WTC11 (cell line): Measurements from ENCODE around the gene CZIB. TPM values are rescaled to one million over a fixed set of nuclear protein-coding genes. Genes with fewer than 3 reads are reported as not detected.

Experiments
- ATAC-seq: fragments of 200-7000 bp; cut with Tn5 transposase; 2 replicates; pipeline ENCODE4 v1.10.0; 2021; ENCODE audit warnings: mild to moderate bottlenecking, moderate library complexity
- CTCF ChIA-PET: fragments of 300-600 bp; sonication (Branson Sonifier 250); formaldehyde crosslinking; loops from one replicate; lab custom pipeline; 2021; ENCODE audit warnings: antibody characterized with exemption; lab: Charles Lee
- POLR2A ChIA-PET: fragments of 350-600 bp; sonication (Branson Sonifier 250); formaldehyde crosslinking; loops from one replicate; lab custom pipeline; 2021; ENCODE audit warnings: antibody characterized with exemption; lab: Charles Lee
- DNase-seq: peaks from one replicate; pipeline ENCODE4 v3.0.0; 2021; ENCODE audit warnings: low spot score
- H3K27ac Mint-ChIP-seq: 2 replicates; pipeline ENCODE4 v1.8.0; 2021; ENCODE audit warnings: mixed read lengths
- H3K27me3 Mint-ChIP-seq: 2 replicates; pipeline ENCODE4 v1.8.0; 2021; ENCODE audit warnings: low read depth, mild to moderate bottlenecking, moderate library complexity, mixed read lengths
- H3K36me3 Mint-ChIP-seq: 2 replicates; pipeline ENCODE4 v1.8.0; 2021; ENCODE audit warnings: mixed read lengths
- H3K4me1 Mint-ChIP-seq: 2 replicates; pipeline ENCODE4 v1.8.0; 2022; ENCODE audit warnings: mixed read lengths
- H3K4me3 Mint-ChIP-seq: 2 replicates; pipeline ENCODE4 v1.8.0; 2021; ENCODE audit warnings: mild to moderate bottlenecking, moderate library complexity, mixed read lengths
- H3K9me3 Mint-ChIP-seq: 2 replicates; pipeline ENCODE4 v1.8.0; 2021; ENCODE audit warnings: mixed read lengths
- AR ChIP-seq: fragments of 250-450 bp; sonication (Bioruptor Pico); IDR thresholded peaks from 2 replicates; pipeline ENCODE4 v1.9.0; 2021; ENCODE audit warnings: mild to moderate bottlenecking
- ATF3 ChIP-seq: sonication (generic); formaldehyde crosslinking; conservative IDR thresholded peaks from 2 replicates; pipeline ENCODE4 v1.8.1; 2022; ENCODE audit warnings: mild to moderate bottlenecking, missing genetic modification reagents
- CREM ChIP-seq: sonication (generic); formaldehyde crosslinking; IDR thresholded peaks from 2 replicates; pipeline ENCODE4 v1.8.1; 2022; ENCODE audit warnings: mild to moderate bottlenecking, missing genetic modification reagents, moderate library complexity
- FOXJ3 ChIP-seq: sonication (generic); formaldehyde crosslinking; IDR thresholded peaks from 2 replicates; pipeline ENCODE4 v1.9.0; 2021; ENCODE audit warnings: missing genetic modification reagents, mild to moderate bottlenecking, borderline replicate concordance
- FOXK1 ChIP-seq: sonication (generic); formaldehyde crosslinking; IDR thresholded peaks from 2 replicates; pipeline ENCODE4 v1.8.0; 2022; ENCODE audit warnings: mild to moderate bottlenecking, moderate library complexity, missing genetic modification reagents
- GABPB1 ChIP-seq: sonication (generic); formaldehyde crosslinking; IDR thresholded peaks from 2 replicates; pipeline ENCODE4 v1.8.1; 2023; ENCODE audit warnings: mild to moderate bottlenecking, missing genetic modification reagents
- GRHL2 ChIP-seq: fragments of 250-450 bp; sonication (Bioruptor Pico); IDR thresholded peaks from 2 replicates; pipeline ENCODE4 v1.8.0; 2022; ENCODE audit warnings: mild to moderate bottlenecking, moderate library complexity; ENCODE audit not compliant: insufficient replicate concordance, severe bottlenecking
- GTF2I ChIP-seq: fragments of 250-450 bp; sonication (Bioruptor Pico); conservative IDR thresholded peaks from 2 replicates; pipeline ENCODE4 v1.4.0; 2021; ENCODE audit warnings: mild to moderate bottlenecking
- IRF1 ChIP-seq: sonication (generic); formaldehyde crosslinking; IDR thresholded peaks from 2 replicates; pipeline ENCODE4 v1.8.0; 2023; ENCODE audit warnings: missing genetic modification reagents
- IRF2 ChIP-seq: sonication (generic); formaldehyde crosslinking; IDR thresholded peaks from 2 replicates; pipeline ENCODE4 v1.8.0; 2022; ENCODE audit warnings: low read depth, missing genetic modification reagents, borderline replicate concordance
- JUN ChIP-seq: sonication (generic); formaldehyde crosslinking; IDR thresholded peaks from 2 replicates; pipeline ENCODE4 v1.8.0; 2023; ENCODE audit warnings: mild to moderate bottlenecking, missing genetic modification reagents
- MAX ChIP-seq: sonication (generic); formaldehyde crosslinking; IDR thresholded peaks from 2 replicates; pipeline ENCODE4 v1.8.0; 2022; ENCODE audit warnings: mild to moderate bottlenecking, missing genetic modification reagents
- NR3C1 ChIP-seq: sonication (generic); formaldehyde crosslinking; conservative IDR thresholded peaks from 2 replicates; pipeline ENCODE4 v1.8.1; 2023; ENCODE audit warnings: low read depth, mild to moderate bottlenecking, missing genetic modification reagents
- PRDM15 ChIP-seq: sonication (generic); formaldehyde crosslinking; IDR thresholded peaks from 2 replicates; pipeline ENCODE4 v1.8.0; 2022; ENCODE audit warnings: missing genetic modification reagents
- SOX15 ChIP-seq: fragments of 250-450 bp; sonication (Bioruptor Pico); IDR thresholded peaks from 2 replicates; pipeline ENCODE4 v1.9.0; 2021; ENCODE audit warnings: mild to moderate bottlenecking
- TCF7 ChIP-seq: sonication (generic); formaldehyde crosslinking; IDR thresholded peaks from 2 replicates; pipeline ENCODE4 v1.8.0; 2022; ENCODE audit warnings: mild to moderate bottlenecking, low read depth, missing genetic modification reagents, moderate library complexity
- ZNF219 ChIP-seq: sonication (generic); formaldehyde crosslinking; IDR thresholded peaks from 2 replicates; pipeline ENCODE4 v1.8.0; 2023; ENCODE audit warnings: missing genetic modification reagents, mild to moderate bottlenecking, borderline replicate concordance
- ZNF281 ChIP-seq: sonication (generic); formaldehyde crosslinking; IDR thresholded peaks from 2 replicates; pipeline ENCODE4 v1.8.0; 2023; ENCODE audit warnings: mild to moderate bottlenecking, missing genetic modification reagents
- ZNF396 ChIP-seq: fragments of 250-450 bp; sonication (Bioruptor Pico); IDR thresholded peaks from 2 replicates; pipeline ENCODE4 v1.8.0; 2021; ENCODE audit warnings: mild to moderate bottlenecking, moderate library complexity, borderline replicate concordance
- ZNF416 ChIP-seq: fragments of 250-450 bp; sonication (Bioruptor Pico); IDR thresholded peaks from 2 replicates; pipeline ENCODE4 v1.9.0; 2021; ENCODE audit warnings: mild to moderate bottlenecking, inconsistent platforms
- ZSCAN18 ChIP-seq: fragments of 250-450 bp; sonication (Bioruptor Pico); IDR thresholded peaks from 2 replicates; pipeline ENCODE4 v2.1.2; 2022; ENCODE audit warnings: mild to moderate bottlenecking, moderate library complexity
- total RNA-seq: library from RNA; stranded (reverse); gene quantifications from 3 replicates; pipeline ENCODE4 v1.2.3, GENCODE V29; 2021

The CZIB gene
- total RNA-seq, 1 experiment from 2014 or later, result 41.6 TPM

GRCh38 chr1:53210352-53210751 is 10.1 kb downstream of the CZIB start:
- CTCF ChIA-PET, result no interaction called here
- TF ChIP-seq MAX (no peak), FOXK1 (CRISPR knock-in tag) (no peak), ATF3 (CRISPR knock-in tag) (no peak), GABPB1 (CRISPR knock-in tag) (no peak), TCF7 (CRISPR knock-in tag) (no peak), ZNF219 (CRISPR knock-in tag) (no peak), IRF1 (CRISPR knock-in tag) (no peak), ZSCAN18 (CRISPR knock-in tag) (no peak), SOX15 (CRISPR knock-in tag) (no peak), JUN (CRISPR knock-in tag) (no peak), ZNF396 (CRISPR knock-in tag) (no peak), GRHL2 (no peak), IRF2 (CRISPR knock-in tag) (no peak)
- TF ChIP-seq, all 79 proteins: peak for 0
- ATAC-seq (no peak), DNase-seq (no peak)
- Mint-ChIP-seq H3K4me3 (no peak overlapping the region), H3K27me3 (no peaks in the 10 kb centered on the region), H3K9me3 (peaks cover 23% of the 10 kb centered on the region), H3K4me1 (no peaks in the 10 kb centered on the region), H3K36me3 (peaks cover 72% of the 10 kb centered on the region), H3K27ac (no peak overlapping the region)
- POLR2A ChIA-PET, result interaction anchor here (0.7 kb wide), 1 partner anchor 28 kb away, joined by 3 read pairs; the partner anchor contains the start of gene MAGOH

- DNase-seq (no peak), ATAC-seq (no peak)
- no peak overlapping the region for H3K27ac Mint-ChIP-seq
- no peaks in the 10 kb centered on the region for H3K4me1 Mint-ChIP-seq
- H3K9me3 Mint-ChIP-seq, result peaks cover 45% of the 10 kb centered on the region
- ChIA-PET CTCF (no interaction called here), POLR2A (no interaction called here)
- H3K4me3 Mint-ChIP-seq, result no peak overlapping the region
- peaks cover 81% of the 10 kb centered on the region for H3K36me3 Mint-ChIP-seq
- H3K27me3 Mint-ChIP-seq, result no peaks in the 10 kb centered on the region
- TF ChIP-seq AR (CRISPR knock-in tag), result no peak
- TF ChIP-seq ZNF416 (CRISPR knock-in tag), result no peak
- TF ChIP-seq ZNF281 (CRISPR knock-in tag), result no peak
- no peak for TF ChIP-seq CREM (CRISPR knock-in tag)
- no peak for TF ChIP-seq PRDM15 (CRISPR knock-in tag)
- TF ChIP-seq FOXJ3 (CRISPR knock-in tag), result no peak
- TF ChIP-seq NR3C1 (CRISPR knock-in tag), result no peak
- no peak for TF ChIP-seq IRF1 (CRISPR knock-in tag)
- TF ChIP-seq GTF2I (CRISPR knock-in tag), result no peak
These were observed 12.7 kb downstream of the CZIB start for GRCh38 chr1:53207726-53208125.
